ENCODE data around the gene RER1.

DNA sequence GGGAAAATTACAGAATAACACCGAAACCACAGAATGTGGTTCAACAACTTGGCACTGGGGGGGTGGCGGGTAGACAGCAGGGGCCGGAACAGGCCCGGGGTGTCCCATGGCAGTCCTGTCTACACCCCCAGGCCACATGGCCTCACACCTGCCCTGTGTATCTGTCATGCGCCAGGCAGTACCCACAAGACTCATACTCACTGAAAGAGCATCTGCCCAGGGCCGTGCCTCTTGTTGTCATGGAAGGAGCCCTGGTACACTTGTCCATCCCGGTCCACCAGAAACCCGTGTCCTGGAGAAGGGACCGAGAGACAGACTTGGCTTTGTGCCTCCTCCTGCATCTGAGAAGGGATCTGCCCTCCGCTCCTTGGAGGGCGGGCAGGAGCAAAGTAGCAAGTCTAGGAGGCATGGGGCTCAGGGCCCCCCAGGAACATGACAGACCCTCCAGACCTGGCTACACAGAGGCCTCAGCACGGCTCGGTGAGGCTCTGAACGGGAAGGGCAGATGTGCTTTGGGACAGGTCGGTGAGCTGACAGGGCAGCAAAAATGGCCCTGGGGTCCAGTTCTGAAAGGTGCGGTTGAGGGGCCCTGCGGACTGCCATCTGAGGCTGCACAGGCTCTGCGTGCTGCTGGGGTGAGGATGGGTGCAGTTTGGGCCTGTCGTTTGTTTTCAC lies 5.9 kb upstream of the RER1 start:
- TF ChIP-seq POLR2A (IDR thresholded peaks at IDR 0.05; ENCODE audit: low read length) (no peak), GATA1 (IDR thresholded peaks at IDR 0.05; ENCODE audit: low read depth, low read length) (no peak)

Measured in erythroblast (primary cell).